HCEC 1CT (cell line): ENCODE data around the gene PROX2.

ENCODE experiments used
- DNase-seq: peaks from one replicate; pipeline ENCODE4 v3.0.0-alpha.2; 2017

The PROX2 gene

GRCh38 chr14:74909501-74909900, 33.6 kb upstream of the PROX2 start:
- no peak for DNase-seq

GRCh38 chr14:74908861-74909341, 33.0 kb upstream of the PROX2 start:
- DNase-seq, result no peak

GRCh38 chr14:74907744-74908143, 31.8 kb upstream of the PROX2 start:
- no peak for DNase-seq

- no peak for DNase-seq
Observed at GRCh38 chr14:74906925-74907521, 31.1 kb upstream of the PROX2 start.

- no peak for DNase-seq
Observed at GRCh38 chr14:74905595-74906142, 29.7 kb upstream of the PROX2 start.

GRCh38 chr14:74904635-74905503, 28.9 kb upstream of the PROX2 start:
- no peak for DNase-seq

- no peak for DNase-seq
Observed at GRCh38 chr14:74902941-74903705, 27.2 kb upstream of the PROX2 start.

GRCh38 chr14:74898694-74899093, 22.7 kb upstream of the PROX2 start:
- no peak for DNase-seq

GRCh38 chr14:74898083-74898482, 22.1 kb upstream of the PROX2 start:
- DNase-seq, result no peak

- no peak for DNase-seq
Observed at GRCh38 chr14:74897642-74898041, 21.7 kb upstream of the PROX2 start.

- no peak for DNase-seq
Observed at GRCh38 chr14:74896400-74896799, 20.5 kb upstream of the PROX2 start.

- no peak for DNase-seq
Observed at GRCh38 chr14:74893614-74894091, 17.7 kb upstream of the PROX2 start.

GRCh38 chr14:74892745-74893144, 16.8 kb upstream of the PROX2 start:
- DNase-seq, result no peak

GRCh38 chr14:74891870-74892269, 15.9 kb upstream of the PROX2 start:
- DNase-seq, result peak; percentile 54

- DNase-seq, result no peak
Observed at GRCh38 chr14:74890262-74890661, 14.3 kb upstream of the PROX2 start.

- peak; percentile 11 for DNase-seq
Observed at GRCh38 chr14:74888164-74889158, 12.5 kb upstream of the PROX2 start.

- DNase-seq, result peak; percentile 97
Observed at GRCh38 chr14:74886001-74886400, 10.1 kb upstream of the PROX2 start.

- peak; percentile 54 for DNase-seq
Observed at GRCh38 chr14:74882103-74882920, 6.4 kb upstream of the PROX2 start.

GRCh38 chr14:74881431-74882102, 5.6 kb upstream of the PROX2 start, which contains the start of gene DLST:
Gene DLST (plus strand): TSS chr14:74881916. CDS start chr14:74881954, 38 bp downstream.
- peak; percentile 88 for DNase-seq
